Cardiac muscle cell (in vitro differentiated cells and primary cell): ENCODE measurements around the gene OR6S1. TPM values are rescaled to one million over a fixed set of nuclear protein-coding genes. Genes with fewer than 3 reads are reported as not detected.

Experiments used
- DNase-seq, 2 donors: peaks; one replicate each; pipeline versions ENCODE4 v3.0.0 to v3.0.0-alpha.2; 2010 to 2017; ENCODE audit warnings: low read depth in 1 of 2, low spot score in 1 of 2
- H3K27ac ChIP-seq: fragments of 200-600 bp; sonication (generic); 2 replicates; pipeline ENCODE4 v1.5.1; 2016
- H3K27me3 ChIP-seq: fragments of 200-600 bp; sonication (generic); 2 replicates; pipeline ENCODE4 v1.6.0; 2016; ENCODE audit warnings: control low read depth
- H3K36me3 ChIP-seq: fragments of 200-600 bp; sonication (generic); 2 replicates; pipeline ENCODE4 v1.5.1; 2016; ENCODE audit warnings: control low read depth
- H3K4me1 ChIP-seq: fragments of 200-600 bp; sonication (generic); 2 replicates; pipeline ENCODE4 v1.8.1; 2017; ENCODE audit warnings: low read depth, mild to moderate bottlenecking, mixed run types
- H3K4me3 ChIP-seq: fragments of 200-600 bp; sonication (generic); 2 replicates; pipeline ENCODE4 v1.5.1; 2016; ENCODE audit warnings: mild to moderate bottlenecking
- H3K9me3 ChIP-seq: fragments of 200-600 bp; sonication (generic); 2 replicates; pipeline ENCODE4 v1.5.1; 2017; ENCODE audit warnings: low read depth, mild to moderate bottlenecking, control low read depth
- polyA plus RNA-seq: library from polyadenylated mRNA; unstranded; fragments of >200 nt; fragmentation: Nextera tagmentation; extraction: Ambion mirVana; gene quantifications from 2 replicates; pipeline ENCODE4 v1.2.1, GENCODE V29; 2016
- total RNA-seq: library from RNA; depleted of rRNA; stranded (reverse); fragments of >200 nt; gene quantifications from 2 replicates; pipeline ENCODE4 v1.2.3, GENCODE V29; 2016
- TF ChIP-seq, protein P1 (sequence below): IDR thresholded peaks from 2 replicates; pipeline ENCODE4 v1.5.1; 2012; ENCODE audit warnings: low read depth, mild to moderate bottlenecking, low read length

OR6S1 gene
- total and polyA plus RNA-seq, 2 experiments from 2014 or later, result not detected

DNA sequence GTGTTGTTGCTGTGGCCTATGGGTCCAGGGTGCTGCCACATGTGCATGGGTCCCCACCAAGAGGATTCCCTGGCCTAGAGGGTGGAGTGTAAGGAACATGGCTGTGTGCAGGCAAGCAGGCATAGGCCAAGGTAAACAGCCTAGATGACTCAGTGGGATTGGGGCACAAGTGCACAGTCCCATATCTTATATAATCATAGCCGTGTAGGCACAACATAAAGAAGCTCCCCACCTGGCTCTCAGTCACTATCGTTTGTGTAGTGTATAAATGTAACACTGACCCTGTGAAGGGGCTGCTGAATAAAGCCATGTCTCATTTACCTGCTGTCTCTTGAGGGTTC, 34.6 kb downstream of the OR6S1 start:
- no peaks in the 10 kb centered on the region for H3K27me3 ChIP-seq
- no peaks in the 10 kb centered on the region for H3K36me3 ChIP-seq
- no peaks in the 10 kb centered on the region for H3K4me1 ChIP-seq
- H3K4me3 ChIP-seq, result no peak overlapping the region
- TF ChIP-seq, protein P1, sequence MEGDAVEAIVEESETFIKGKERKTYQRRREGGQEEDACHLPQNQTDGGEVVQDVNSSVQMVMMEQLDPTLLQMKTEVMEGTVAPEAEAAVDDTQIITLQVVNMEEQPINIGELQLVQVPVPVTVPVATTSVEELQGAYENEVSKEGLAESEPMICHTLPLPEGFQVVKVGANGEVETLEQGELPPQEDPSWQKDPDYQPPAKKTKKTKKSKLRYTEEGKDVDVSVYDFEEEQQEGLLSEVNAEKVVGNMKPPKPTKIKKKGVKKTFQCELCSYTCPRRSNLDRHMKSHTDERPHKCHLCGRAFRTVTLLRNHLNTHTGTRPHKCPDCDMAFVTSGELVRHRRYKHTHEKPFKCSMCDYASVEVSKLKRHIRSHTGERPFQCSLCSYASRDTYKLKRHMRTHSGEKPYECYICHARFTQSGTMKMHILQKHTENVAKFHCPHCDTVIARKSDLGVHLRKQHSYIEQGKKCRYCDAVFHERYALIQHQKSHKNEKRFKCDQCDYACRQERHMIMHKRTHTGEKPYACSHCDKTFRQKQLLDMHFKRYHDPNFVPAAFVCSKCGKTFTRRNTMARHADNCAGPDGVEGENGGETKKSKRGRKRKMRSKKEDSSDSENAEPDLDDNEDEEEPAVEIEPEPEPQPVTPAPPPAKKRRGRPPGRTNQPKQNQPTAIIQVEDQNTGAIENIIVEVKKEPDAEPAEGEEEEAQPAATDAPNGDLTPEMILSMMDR, result no peak
- no peak overlapping the region for H3K27ac ChIP-seq
- no peaks in the 10 kb centered on the region for H3K9me3 ChIP-seq
- no peak for DNase-seq

DNA sequence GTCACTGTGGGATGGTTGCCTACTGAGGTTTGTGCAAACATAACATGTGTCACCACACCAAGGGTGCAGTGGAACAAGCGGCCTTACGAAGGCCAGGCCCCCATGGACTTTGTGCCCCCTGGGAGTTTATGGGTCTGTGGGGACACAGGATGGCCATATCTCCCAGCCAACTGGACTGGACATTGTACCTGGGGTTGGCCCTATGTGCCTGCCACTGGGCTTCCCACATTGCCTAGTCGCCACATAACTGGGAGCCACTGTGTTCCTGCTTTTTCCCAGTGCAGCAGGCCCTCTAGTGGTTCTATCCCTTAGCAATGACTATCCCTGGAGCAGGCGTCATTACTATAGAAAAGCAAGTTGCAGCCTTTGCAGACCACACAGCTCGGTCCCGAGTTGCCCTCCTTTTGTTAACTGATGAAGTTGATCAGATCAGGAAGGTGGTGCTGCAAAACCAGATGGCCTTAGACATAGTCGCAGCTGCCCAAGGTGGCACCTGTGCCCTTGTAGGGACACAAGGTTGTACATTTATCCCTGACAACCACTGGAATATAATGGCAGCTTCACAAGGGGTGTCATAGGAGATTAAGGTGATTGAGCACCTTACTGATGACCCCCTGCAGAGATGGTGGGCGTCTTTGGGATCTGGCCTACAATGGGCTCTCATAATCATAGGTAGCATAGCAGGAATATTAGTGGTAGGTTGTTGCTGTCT, 35.1 kb downstream of the OR6S1 start:
- no peaks in the 10 kb centered on the region for H3K36me3 ChIP-seq
- H3K4me3 ChIP-seq, result no peak overlapping the region
- no peaks in the 10 kb centered on the region for H3K9me3 ChIP-seq
- H3K4me1 ChIP-seq, result no peaks in the 10 kb centered on the region
- DNase-seq, result peak; percentile 71 to 72
- TF ChIP-seq, protein P1, result peak; percentile 81
- no peaks in the 10 kb centered on the region for H3K27me3 ChIP-seq
- H3K27ac ChIP-seq, result no peak overlapping the region

DNA sequence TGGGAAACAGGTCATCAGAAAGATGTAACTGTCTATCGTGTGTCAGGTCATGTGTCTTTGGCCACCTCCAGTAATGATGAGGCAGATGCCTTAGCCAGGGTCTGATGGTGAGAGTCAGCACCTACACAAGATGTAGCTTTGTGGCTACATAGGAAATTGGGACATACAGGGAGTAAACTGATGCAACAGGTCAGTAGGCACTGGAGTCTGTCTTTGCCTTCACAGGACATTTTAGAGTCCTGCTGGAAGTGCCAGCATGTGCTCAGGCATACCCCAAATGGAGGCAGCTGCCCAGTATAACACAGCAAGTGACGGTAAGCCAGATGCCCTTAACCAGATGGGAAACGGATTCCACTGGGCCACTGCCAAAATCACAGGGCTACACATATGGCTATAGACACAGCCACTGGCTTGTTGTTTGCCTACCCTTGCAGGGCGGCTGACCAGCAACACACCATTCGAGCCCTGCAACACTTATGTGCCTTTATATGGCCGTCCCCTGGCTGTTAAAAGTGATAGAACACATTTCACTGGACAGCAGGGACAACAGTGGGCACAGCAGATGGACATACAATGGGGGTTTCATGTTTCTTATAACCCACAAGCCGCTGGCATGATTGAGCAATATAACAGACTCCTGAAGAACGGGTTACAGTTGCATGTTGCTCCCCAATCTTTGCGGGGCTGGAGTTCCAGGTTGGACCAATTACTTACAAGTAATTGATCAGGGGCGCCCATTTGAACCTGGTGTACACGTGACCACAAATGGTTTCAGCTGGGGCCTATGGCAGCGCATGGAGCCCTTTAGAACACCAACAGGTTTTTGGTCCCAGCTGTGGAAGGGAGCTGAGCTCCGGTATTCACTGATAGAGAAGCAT, 37.4 kb downstream of the OR6S1 start:
- DNase-seq, result no peak
- H3K27me3 ChIP-seq, result no peaks in the 10 kb centered on the region
- H3K36me3 ChIP-seq, result no peaks in the 10 kb centered on the region
- TF ChIP-seq, protein P1, result no peak
- H3K9me3 ChIP-seq, result no peaks in the 10 kb centered on the region
- no peak overlapping the region for H3K27ac ChIP-seq
- no peaks in the 10 kb centered on the region for H3K4me1 ChIP-seq
- no peak overlapping the region for H3K4me3 ChIP-seq

DNA sequence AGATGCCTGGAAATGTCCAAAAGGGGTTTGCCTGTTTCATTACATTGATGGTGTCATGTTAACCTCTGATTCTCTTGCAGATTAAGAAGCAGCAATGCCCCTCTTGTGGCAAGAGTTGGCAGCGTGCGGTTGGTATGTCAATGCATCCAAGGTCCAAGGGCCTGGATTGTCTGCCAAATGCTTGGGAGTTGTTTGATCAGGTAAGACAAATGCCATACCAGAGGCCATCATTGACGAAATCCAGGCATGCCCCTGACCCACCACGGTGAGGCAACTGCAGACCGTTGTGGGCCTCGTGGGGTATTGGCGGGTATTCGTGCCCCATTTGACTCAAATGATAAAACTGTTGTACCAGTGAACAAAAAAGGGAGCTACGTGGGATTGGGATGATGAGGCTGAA, 38.9 kb downstream of the OR6S1 start:
- H3K27me3 ChIP-seq, result no peaks in the 10 kb centered on the region
- TF ChIP-seq, protein P1, result no peak
- DNase-seq, result no peak
- no peaks in the 10 kb centered on the region for H3K36me3 ChIP-seq
- H3K4me1 ChIP-seq, result no peaks in the 10 kb centered on the region
- no peak overlapping the region for H3K4me3 ChIP-seq
- H3K27ac ChIP-seq, result no peak overlapping the region
- no peaks in the 10 kb centered on the region for H3K9me3 ChIP-seq

DNA sequence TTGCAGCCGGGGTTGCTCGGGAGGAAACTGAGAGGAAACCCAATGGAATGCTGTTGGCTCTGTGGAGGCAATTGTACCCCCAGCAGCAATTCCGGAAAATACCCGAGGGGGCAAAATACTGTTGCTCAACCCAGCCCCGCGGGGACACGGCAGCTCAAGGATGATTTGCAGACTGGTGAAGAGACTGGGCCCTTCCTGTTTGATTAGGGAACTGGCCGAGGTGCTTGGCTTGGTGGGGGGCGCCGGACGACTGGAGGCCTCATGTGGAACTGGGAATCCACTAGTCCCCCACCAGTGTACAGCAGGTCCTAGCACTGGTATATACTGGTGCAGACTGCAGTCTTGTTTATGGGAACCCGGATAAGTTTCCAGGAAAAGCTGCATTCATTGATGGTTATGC, 40.0 kb downstream of the OR6S1 start:
- TF ChIP-seq, protein P1, result no peak
- Histone ChIP-seq H3K27me3 (no peaks in the 10 kb centered on the region), H3K4me1 (no peaks in the 10 kb centered on the region), H3K27ac (no peak overlapping the region), H3K4me3 (no peak overlapping the region), H3K9me3 (no peaks in the 10 kb centered on the region), H3K36me3 (no peaks in the 10 kb centered on the region)
- DNase-seq, result no peak
